NT2/D1 (cell line): ENCODE data around the gene MAGI2.

ENCODE experiments used
- DNase-seq: peaks from one replicate; pipeline ENCODE4 v3.0.0-alpha.2; 2011; ENCODE audit warnings: low read depth, low spot score
- H3K27me3 ChIP-seq: 2 replicates; pipeline ENCODE4 v1.6.0; 2011; ENCODE audit warnings: mild to moderate bottlenecking; ENCODE audit not compliant: insufficient read length, insufficient read depth
- H3K36me3 ChIP-seq: 2 replicates; pipeline ENCODE4 v1.6.1; 2011; ENCODE audit warnings: mild to moderate bottlenecking, low read length, mixed read lengths; ENCODE audit not compliant: insufficient read depth, insufficient read length
- H3K4me1 ChIP-seq: 2 replicates; pipeline ENCODE4 v1.5.1; 2011; ENCODE audit not compliant: insufficient read depth, insufficient read length
- H3K4me3 ChIP-seq: 2 replicates; pipeline ENCODE4 v1.5.1; 2011; ENCODE audit warnings: low read depth; ENCODE audit not compliant: insufficient read length
- H3K9ac ChIP-seq: 2 replicates; pipeline ENCODE4 v1.6.0; 2011; ENCODE audit warnings: low read depth; ENCODE audit not compliant: insufficient read length
- H3K9me3 ChIP-seq: 2 replicates; pipeline ENCODE4 v1.5.1; 2011; ENCODE audit warnings: mild to moderate bottlenecking, low read length; ENCODE audit not compliant: insufficient read depth
- SUZ12 ChIP-seq: IDR thresholded peaks from 2 replicates; pipeline ENCODE4 v1.6.1; 2011; ENCODE audit not compliant: insufficient read length, insufficient read depth; ENCODE audit errors: extremely low read depth
- YY1 ChIP-seq: IDR thresholded peaks from 2 replicates; pipeline ENCODE4 v1.6.1; 2011; ENCODE audit not compliant: insufficient read length, insufficient read depth
- ZNF274 ChIP-seq: IDR thresholded peaks from 2 replicates; pipeline ENCODE4 v1.6.1; 2011; ENCODE audit warnings: mild to moderate bottlenecking, low read depth, low read length

MAGI2 gene

GRCh38 chr7:79290841-79291497 lies 162.5 kb downstream of the MAGI2 start:
- Histone ChIP-seq H3K4me1 (no peaks in the 10 kb centered on the region), H3K9ac (no peak overlapping the region), H3K36me3 (no peaks in the 10 kb centered on the region), H3K4me3 (no peak overlapping the region), H3K9me3 (no peaks in the 10 kb centered on the region), H3K27me3 (no peaks in the 10 kb centered on the region)
- DNase-seq = no peak
- TF ChIP-seq SUZ12 (no peak), YY1 (no peak), ZNF274 (no peak)

DNA sequence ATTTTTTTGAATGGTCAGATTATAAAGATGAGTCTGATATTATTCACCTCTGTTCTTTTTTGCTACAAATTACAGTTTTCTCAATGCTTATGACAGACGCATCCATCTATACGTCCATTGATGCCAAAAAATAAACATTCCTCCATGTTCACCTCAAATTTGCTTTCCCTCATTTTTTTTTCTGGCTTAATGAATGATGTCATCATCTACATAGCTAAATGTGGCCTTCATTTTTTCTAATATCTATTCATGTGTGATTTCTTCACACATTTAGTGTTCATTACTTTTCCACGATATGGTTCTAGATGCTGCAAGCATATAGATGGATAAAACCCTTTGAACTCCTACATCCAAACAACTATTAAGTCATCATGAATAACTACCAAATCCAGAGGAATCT lies 163.1 kb downstream of the MAGI2 start:
- Histone ChIP-seq H3K27me3 (no peaks in the 10 kb centered on the region), H3K36me3 (no peaks in the 10 kb centered on the region), H3K9ac (no peak overlapping the region), H3K4me1 (no peaks in the 10 kb centered on the region), H3K4me3 (no peak overlapping the region), H3K9me3 (no peaks in the 10 kb centered on the region)
- no peak for TF ChIP-seq YY1
- TF ChIP-seq SUZ12 = no peak
- TF ChIP-seq ZNF274 = no peak
- no peak for DNase-seq

GRCh38 chr7:79288655-79289054 lies 164.8 kb downstream of the MAGI2 start:
- Histone ChIP-seq H3K36me3 (no peaks in the 10 kb centered on the region), H3K4me3 (no peak overlapping the region), H3K9ac (no peak overlapping the region), H3K9me3 (no peaks in the 10 kb centered on the region), H3K4me1 (no peaks in the 10 kb centered on the region), H3K27me3 (no peaks in the 10 kb centered on the region)
- TF ChIP-seq YY1 (no peak), SUZ12 (no peak), ZNF274 (no peak)
- DNase-seq = no peak

- no peak overlapping the region for H3K9ac ChIP-seq
- no peaks in the 10 kb centered on the region for H3K9me3 ChIP-seq
- H3K36me3 ChIP-seq = no peaks in the 10 kb centered on the region
- TF ChIP-seq YY1 (no peak), SUZ12 (no peak), ZNF274 (no peak)
- no peaks in the 10 kb centered on the region for H3K4me1 ChIP-seq
- H3K4me3 ChIP-seq = no peak overlapping the region
- no peak for DNase-seq
- no peaks in the 10 kb centered on the region for H3K27me3 ChIP-seq
Observed at GRCh38 chr7:79287981-79288380, 165.5 kb downstream of the MAGI2 start.

- TF ChIP-seq YY1 (no peak), SUZ12 (no peak), ZNF274 (no peak)
- Histone ChIP-seq H3K9me3 (no peaks in the 10 kb centered on the region), H3K4me1 (no peaks in the 10 kb centered on the region), H3K36me3 (no peaks in the 10 kb centered on the region), H3K9ac (no peak overlapping the region), H3K4me3 (no peak overlapping the region), H3K27me3 (no peaks in the 10 kb centered on the region)
- DNase-seq = no peak
Observed at GRCh38 chr7:79286181-79286580, 167.3 kb downstream of the MAGI2 start.

- no peaks in the 10 kb centered on the region for H3K4me1 ChIP-seq
- H3K9me3 ChIP-seq = no peaks in the 10 kb centered on the region
- no peak overlapping the region for H3K9ac ChIP-seq
- no peaks in the 10 kb centered on the region for H3K36me3 ChIP-seq
- H3K27me3 ChIP-seq = no peaks in the 10 kb centered on the region
- no peak for DNase-seq
- H3K4me3 ChIP-seq = no peak overlapping the region
- no peak for TF ChIP-seq SUZ12
- TF ChIP-seq ZNF274 = no peak
- no peak for TF ChIP-seq YY1
Observed at GRCh38 chr7:79285756-79286155, 167.7 kb downstream of the MAGI2 start.

GRCh38 chr7:79284211-79284610 lies 169.3 kb downstream of the MAGI2 start:
- no peaks in the 10 kb centered on the region for H3K4me1 ChIP-seq
- no peak for DNase-seq
- no peak overlapping the region for H3K4me3 ChIP-seq
- H3K36me3 ChIP-seq = no peaks in the 10 kb centered on the region
- H3K9me3 ChIP-seq = no peaks in the 10 kb centered on the region
- no peak overlapping the region for H3K9ac ChIP-seq
- no peaks in the 10 kb centered on the region for H3K27me3 ChIP-seq
- no peak for TF ChIP-seq YY1
- TF ChIP-seq SUZ12 = no peak
- no peak for TF ChIP-seq ZNF274
